Retinal pigment epithelial cell (primary cell): Measurements from ENCODE around the gene NUP62.

ENCODE experiments used
- DNase-seq: peaks from one replicate; pipeline ENCODE4 v3.0.0-alpha.2; 2010; ENCODE audit warnings: low read depth
- H3K4me3 ChIP-seq: 2 replicates; pipeline ENCODE4 v1.5.1; 2011; ENCODE audit warnings: mild to moderate bottlenecking, low read length, control low read depth, moderate library complexity
- TF ChIP-seq, protein P1 (sequence below): conservative IDR thresholded peaks from 2 replicates; pipeline ENCODE4 v1.5.1; 2011; ENCODE audit warnings: low read depth, low read length, control low read depth, inconsistent platforms

The NUP62 gene

DNA sequence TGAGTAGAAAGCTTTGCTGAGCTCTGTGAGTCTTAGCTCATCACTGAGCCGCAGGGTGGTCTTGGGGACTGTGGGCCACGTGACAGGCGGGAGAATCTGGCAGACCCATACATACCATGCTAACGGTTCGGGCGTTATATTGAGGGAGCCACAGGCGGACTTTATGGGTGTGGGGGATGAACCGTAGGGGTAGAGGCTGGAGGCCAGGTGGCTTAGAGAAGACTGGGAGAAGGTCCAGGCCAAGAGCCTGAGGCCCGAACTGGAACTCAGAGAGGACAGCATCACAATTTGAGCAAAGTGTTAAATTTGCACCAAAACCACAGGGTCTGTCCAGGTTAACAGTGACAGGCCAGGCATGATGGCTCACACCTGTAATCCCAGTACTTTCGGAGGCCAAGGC lies 15.6 kb downstream of the NUP62 start:
- TF ChIP-seq, protein P1, sequence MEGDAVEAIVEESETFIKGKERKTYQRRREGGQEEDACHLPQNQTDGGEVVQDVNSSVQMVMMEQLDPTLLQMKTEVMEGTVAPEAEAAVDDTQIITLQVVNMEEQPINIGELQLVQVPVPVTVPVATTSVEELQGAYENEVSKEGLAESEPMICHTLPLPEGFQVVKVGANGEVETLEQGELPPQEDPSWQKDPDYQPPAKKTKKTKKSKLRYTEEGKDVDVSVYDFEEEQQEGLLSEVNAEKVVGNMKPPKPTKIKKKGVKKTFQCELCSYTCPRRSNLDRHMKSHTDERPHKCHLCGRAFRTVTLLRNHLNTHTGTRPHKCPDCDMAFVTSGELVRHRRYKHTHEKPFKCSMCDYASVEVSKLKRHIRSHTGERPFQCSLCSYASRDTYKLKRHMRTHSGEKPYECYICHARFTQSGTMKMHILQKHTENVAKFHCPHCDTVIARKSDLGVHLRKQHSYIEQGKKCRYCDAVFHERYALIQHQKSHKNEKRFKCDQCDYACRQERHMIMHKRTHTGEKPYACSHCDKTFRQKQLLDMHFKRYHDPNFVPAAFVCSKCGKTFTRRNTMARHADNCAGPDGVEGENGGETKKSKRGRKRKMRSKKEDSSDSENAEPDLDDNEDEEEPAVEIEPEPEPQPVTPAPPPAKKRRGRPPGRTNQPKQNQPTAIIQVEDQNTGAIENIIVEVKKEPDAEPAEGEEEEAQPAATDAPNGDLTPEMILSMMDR = no peak
- no peak overlapping the region for H3K4me3 ChIP-seq
- no peak for DNase-seq

DNA sequence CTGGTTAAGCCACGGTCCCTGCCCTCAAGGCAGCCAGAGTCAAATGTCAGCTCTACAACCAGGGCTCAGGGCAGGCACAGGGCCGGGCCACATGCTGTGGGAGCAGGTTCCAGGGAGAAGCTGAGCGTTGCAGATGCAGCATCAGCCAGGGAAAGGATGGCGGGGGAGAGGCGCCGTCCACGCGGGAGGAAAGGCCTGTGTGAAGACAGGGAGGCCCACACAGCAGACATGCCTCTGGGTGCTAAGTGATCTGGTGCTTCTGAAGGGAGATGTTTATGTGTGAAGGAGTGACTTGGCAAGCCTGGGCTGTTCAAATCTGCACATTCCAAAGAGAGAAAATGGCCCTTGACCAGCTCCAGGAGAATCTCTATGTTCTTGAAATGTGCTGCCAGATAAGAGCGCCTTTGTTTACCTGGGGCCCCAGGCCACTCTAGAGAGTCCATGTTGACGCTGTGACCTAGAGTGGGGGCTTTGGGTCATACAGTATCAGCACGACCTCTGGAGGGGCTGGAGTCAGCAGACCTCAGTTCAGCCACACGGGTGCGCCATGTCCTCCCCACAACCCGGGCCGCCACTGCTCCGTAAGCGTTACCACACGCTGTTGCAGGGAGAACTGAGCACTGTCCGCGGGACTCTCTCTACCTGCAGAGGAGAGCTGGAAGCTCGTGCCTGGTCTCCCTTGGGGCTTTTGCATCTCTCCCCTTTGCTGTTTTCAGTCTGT lies 16.2 kb downstream of the NUP62 start:
- no peak overlapping the region for H3K4me3 ChIP-seq
- DNase-seq = no peak
- TF ChIP-seq, protein P1 = peak; percentile 8

DNA sequence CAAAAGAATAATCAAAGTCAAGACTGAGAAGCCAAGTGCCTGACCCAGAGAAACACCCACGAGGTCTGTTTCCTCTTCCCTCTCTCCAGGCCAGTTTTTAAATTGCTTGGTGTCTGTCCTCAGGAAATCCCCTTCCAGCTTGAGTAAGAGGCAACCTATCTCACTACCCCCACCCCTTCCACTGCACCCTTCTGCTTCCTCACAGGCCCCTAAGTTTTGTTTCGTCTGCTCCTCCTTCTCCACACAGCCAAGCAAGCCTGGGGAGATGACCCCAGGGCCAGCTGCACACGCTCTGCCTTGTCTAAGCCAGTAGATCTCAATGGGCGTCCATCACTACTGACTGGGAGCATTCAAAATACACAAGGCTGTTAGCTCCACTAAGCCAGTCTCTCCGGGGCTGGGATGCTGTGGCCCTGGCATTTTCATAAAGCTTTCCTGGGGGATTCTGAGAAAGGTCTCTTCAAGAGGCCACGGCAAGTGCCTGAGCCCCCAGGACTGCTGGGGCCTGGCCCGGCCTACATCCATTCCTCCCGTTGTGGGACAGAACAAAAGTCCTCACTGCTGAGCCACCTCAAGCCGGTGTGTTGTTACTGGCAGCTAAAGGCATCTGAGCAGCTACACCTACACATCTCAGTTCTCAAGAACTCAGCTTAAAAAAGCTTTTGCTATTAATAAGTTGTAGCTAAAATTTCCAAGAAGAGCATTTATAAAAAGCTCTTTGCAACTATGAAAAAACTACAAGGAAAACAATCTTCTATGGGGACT lies 17.7 kb downstream of the NUP62 start:
- TF ChIP-seq, protein P1 = no peak
- no peak for DNase-seq
- no peak overlapping the region for H3K4me3 ChIP-seq

DNA sequence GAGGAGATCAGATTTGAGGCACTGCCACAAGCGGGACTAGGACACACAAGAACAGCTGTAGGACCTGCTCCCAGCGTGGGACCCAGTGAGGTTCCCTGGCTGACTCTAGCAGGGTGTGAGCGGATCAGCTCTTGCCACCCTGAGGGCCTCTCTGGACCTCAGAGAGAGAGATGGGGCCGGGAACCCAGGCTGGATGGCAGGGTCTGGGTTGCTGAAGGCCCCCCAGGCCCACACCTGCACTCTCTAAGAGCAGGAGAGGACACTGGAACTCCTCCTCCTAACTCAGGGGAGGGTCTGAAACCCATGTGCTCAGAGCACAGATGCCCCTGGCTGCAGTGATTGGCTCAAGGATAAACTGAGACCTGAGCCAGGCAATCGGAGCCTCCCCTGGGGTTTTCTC lies 19.1 kb downstream of the NUP62 start:
- TF ChIP-seq, protein P1 = no peak
- DNase-seq = no peak
- no peak overlapping the region for H3K4me3 ChIP-seq

DNA sequence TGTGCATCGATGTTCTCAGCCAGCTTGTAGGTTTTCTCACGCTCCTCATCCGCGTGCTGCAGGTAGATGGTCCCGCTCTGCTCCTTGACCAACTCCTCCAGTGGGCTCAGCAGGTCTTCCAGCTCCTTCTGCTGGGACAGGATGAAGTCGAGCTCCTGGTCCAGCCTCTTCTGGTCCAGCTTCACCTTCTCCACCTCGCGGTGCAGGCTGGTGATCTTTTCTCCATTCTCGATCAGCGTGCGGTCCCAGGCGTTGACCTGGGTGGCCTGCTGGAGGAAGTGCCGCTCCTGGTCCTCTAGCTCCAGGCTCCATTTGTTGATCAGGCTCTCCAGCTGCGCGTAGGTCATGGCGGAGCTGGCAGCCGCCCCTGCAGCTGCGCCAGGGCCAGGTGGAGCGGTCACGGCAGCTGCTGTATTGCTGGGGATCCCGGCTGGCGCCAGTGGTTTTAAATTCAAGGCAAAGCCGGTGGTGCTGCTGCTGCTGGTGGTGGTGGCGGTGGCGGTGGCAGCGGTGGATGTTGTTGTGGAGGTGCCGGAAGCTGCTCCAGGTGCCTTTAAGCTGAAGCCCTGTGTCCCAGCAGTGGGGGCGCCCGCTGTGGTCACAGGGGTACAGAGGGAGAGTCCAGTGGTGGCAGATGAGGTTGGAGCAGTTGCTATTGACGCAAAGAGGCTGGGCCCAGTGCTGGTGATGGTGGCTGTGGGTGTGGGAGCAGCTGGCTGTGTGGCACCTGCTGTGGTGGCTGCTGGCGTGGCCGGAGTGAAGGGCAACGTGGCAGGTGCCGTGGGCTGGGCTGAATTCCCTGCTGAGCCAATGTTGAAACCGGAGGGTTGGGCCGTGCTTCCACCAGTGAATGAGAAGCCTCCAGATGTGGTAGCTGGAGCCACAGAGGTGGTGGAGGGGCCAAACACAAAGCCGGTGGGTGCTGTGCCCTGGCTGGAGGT lies 20.6 kb downstream of the NUP62 start:
- TF ChIP-seq, protein P1 = no peak
- DNase-seq = no peak
- no peak overlapping the region for H3K4me3 ChIP-seq

DNA sequence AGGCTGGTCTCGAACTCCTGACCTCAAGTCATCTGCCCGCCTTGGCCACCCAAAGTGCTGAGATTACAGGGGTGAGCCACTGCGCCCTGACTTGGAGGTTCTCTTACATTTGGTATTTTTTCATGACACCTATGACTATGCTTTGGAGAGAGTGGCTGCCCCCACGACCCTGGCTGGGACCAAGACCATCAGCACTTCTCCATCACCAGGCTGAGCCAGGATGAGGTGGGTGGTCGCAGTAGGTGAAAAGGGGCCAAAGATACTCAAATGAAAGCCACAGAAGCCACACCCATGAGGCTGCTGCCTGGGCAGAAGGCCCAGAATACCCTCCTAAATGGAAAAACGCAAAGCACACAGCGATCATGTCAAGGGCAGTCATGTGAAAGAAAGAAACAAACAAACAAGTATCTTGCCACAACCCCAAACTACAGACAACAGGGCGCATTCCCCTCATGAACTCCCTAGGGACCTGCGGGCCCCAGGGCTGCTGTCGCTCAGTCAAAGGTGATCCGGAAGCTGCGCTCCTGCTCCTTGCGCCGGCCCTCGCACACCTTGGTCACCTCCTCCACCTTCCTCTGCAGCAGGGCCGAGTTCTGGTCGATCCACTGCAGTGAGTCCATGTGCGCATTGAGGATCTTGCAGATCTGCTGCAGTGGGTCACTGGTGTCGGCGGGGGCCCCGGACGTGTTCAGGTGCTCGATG lies 21.4 kb downstream of the NUP62 start:
- no peak overlapping the region for H3K4me3 ChIP-seq
- TF ChIP-seq, protein P1 = no peak
- no peak for DNase-seq
